Measurements from ENCODE around the gene EIF3L. TPM values are rescaled to one million over a fixed set of nuclear protein-coding genes. Genes with fewer than 3 reads are reported as not detected.

EIF3L gene
- total and polyA plus RNA-seq, 10 of the 15 experiments (the other 5 are each of a cell fraction or from before 2014, with no cell fraction given): 294 to 1,037 (median 618) TPM

DNA sequence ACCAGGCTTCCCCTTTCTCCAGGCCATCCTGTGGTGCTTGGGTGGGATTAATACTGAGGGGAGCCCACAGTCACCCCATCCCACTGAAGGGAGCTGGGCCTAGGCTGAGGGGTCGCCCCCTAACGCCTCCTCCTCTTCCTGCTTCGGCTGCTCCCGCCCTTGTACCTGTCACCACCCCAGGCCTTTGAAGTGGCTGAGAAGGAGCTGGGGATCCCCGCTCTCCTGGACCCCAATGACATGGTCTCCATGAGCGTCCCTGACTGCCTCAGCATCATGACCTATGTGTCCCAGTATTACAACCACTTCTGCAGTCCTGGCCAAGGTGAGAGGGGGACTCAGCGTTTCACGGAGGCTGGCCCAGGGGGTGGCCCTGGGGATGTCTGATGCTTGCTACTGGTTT, 63.0 kb downstream of the EIF3L start:
- H3K36me3 ChIP-seq (ENCODE audit: control insufficient read depth in 2 of 2, insufficient read depth in 2 of 2, low read length in 1 of 2): peaks cover 0 to under 1% of the 10 kb centered on the region in 2 experiments; a peak in 2 of 4 replicates
- no TSS peak for BruUV-seq (replicated peaks)
- no peak overlapping the region for H3K4me2 ChIP-seq (ENCODE audit: control insufficient read depth, insufficient read depth)
- no peaks in the 10 kb centered on the region for H3K4me1 ChIP-seq (ENCODE audit: control insufficient read depth, insufficient read depth, low read length)
- ATAC-seq (no peak), FAIRE-seq (no peak), DNase-seq (ENCODE audit: low read depth, low spot score) (no peak)
- POLR2A ChIA-PET: interaction anchor here (0.6 kb wide), 1 partner anchor 235 kb away, joined by 7 read pairs; no protein-coding TSS in a partner anchor
- H3K4me3 ChIP-seq: no peak overlapping the region
- CTCF ChIA-PET: no interaction called here
- no peak overlapping the region for H3K27ac ChIP-seq (ENCODE audit: control insufficient read depth, insufficient read depth)
- SMC1A ChIA-PET (ENCODE audit: uncharacterized antibody, unreplicated experiment): no interaction called here
- RAD21 ChIA-PET (ENCODE audit: unreplicated experiment): no interaction called here
- H3K27me3 ChIP-seq (replicated peaks in 1 of 2; ENCODE audit: control insufficient read depth in 2 of 2, insufficient read depth in 2 of 2, low read length in 1 of 2): no peaks in the 10 kb centered on the region
- in situ Hi-C loops (cut with MboI) (no loop called here), intact Hi-C loops (cut with micrococcal nuclease; ENCODE audit: unreplicated experiment) (no loop called here)
- no peaks in the 10 kb centered on the region for H3K9me3 ChIP-seq (replicated peaks; ENCODE audit: control insufficient read depth, insufficient read depth, low read length)
- H4K20me1 ChIP-seq (ENCODE audit: control insufficient read depth, insufficient read depth): no peaks in the 10 kb centered on the region
- no peaks in the 10 kb centered on the region for H3K79me2 ChIP-seq (ENCODE audit: control insufficient read depth, insufficient read depth, low read length)
- no peak overlapping the region for H3K9ac ChIP-seq (ENCODE audit: control insufficient read depth, insufficient read depth, low read length)
- no peak overlapping the region for H2AFZ ChIP-seq (ENCODE audit: control insufficient read depth, low read depth, low read length)
- WGBS (ENCODE audit: insufficient coverage, insufficient replicate concordance, low lambda C conversion rate, missing lambda C conversion rate): 88% methylated on average over 8 of the region's 8 CpGs
- TF ChIP-seq, protein P1, sequence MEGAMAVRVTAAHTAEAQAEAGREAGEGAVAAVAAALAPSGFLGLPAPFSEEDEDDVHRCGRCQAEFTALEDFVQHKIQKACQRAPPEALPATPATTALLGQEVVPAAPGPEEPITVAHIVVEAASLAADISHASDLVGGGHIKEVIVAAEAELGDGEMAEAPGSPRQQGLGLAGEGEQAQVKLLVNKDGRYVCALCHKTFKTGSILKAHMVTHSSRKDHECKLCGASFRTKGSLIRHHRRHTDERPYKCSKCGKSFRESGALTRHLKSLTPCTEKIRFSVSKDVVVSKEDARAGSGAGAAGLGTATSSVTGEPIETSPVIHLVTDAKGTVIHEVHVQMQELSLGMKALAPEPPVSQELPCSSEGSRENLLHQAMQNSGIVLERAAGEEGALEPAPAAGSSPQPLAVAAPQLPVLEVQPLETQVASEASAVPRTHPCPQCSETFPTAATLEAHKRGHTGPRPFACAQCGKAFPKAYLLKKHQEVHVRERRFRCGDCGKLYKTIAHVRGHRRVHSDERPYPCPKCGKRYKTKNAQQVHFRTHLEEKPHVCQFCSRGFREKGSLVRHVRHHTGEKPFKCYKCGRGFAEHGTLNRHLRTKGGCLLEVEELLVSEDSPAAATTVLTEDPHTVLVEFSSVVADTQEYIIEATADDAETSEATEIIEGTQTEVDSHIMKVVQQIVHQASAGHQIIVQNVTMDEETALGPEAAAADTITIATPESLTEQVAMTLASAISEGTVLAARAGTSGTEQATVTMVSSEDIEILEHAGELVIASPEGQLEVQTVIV (IDR thresholded peaks at IDR 0.05; ENCODE audit: borderline replicate concordance, partially characterized antibody): no peak
- no peak for TF ChIP-seq MXI1 (IDR thresholded peaks at IDR 0.05; ENCODE audit: low read depth, low read length)
- TF ChIP-seq MEF2B (IDR thresholded peaks at IDR 0.05; ENCODE audit: partially characterized antibody, poor library complexity, severe bottlenecking): no peak
- TF ChIP-seq CHD2 (IDR thresholded peaks at IDR 0.05; ENCODE audit: borderline replicate concordance, low read depth, low read length): no peak
- no peak for TF ChIP-seq ZBED1 (IDR thresholded peaks at IDR 0.05; ENCODE audit: borderline replicate concordance)
- TF ChIP-seq, protein P2, sequence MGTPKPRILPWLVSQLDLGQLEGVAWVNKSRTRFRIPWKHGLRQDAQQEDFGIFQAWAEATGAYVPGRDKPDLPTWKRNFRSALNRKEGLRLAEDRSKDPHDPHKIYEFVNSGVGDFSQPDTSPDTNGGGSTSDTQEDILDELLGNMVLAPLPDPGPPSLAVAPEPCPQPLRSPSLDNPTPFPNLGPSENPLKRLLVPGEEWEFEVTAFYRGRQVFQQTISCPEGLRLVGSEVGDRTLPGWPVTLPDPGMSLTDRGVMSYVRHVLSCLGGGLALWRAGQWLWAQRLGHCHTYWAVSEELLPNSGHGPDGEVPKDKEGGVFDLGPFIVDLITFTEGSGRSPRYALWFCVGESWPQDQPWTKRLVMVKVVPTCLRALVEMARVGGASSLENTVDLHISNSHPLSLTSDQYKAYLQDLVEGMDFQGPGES (IDR thresholded peaks at IDR 0.05): no peak
- no peak for TF ChIP-seq NFYB (IDR thresholded peaks at IDR 0.05; ENCODE audit: insufficient read depth, low read depth, low read length)
- no peak for TF ChIP-seq POLR2A (IDR thresholded peaks at IDR 0.05; ENCODE audit: low read depth, low read length)
